ENCODE measurements around the gene SF3B6. TPM values are rescaled to one million over a fixed set of nuclear protein-coding genes. Genes with fewer than 3 reads are reported as not detected.
A peak's percentile ranks its signal among the peaks of the same experiment; 100 is the strongest.

The SF3B6 gene
- total and polyA plus RNA-seq, 9 of the 15 experiments (the other 6 are each of a cell fraction or from before 2014, with no cell fraction given): 146 to 591 (median 295) TPM

DNA sequence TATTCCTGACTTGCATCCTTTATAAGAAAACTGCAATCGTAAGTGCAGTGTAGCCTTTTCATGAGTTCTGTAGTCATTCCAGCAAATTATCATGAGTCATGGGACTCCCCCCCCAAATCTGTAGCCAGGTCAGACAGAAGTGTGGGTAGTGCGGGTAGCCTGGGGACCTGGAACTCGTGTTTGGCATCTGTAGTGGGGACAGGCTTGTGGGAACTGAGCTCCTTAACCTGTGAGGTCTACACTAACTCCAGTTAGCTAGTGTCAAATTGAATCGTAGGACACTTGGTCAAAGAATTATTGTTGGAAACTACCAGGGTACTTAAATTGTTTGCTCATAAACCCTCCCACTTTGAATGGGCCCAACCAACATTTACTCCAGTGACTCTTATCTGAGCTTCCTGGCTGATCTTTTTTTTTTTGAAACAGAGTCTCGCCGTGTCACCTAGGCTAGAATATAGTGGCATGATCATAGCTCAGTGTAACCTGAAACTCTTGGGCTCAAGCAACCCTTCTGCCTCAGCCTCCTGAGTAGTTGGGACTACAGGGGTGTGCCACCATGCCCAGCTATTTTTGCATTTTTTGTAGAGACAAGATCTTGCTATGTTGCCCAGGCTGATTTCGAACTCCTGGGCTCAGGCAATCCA is 34.7 kb upstream of the SF3B6 start (continued):
- TF ChIP-seq CBX2 (IDR thresholded peaks at IDR 0.05; ENCODE audit: insufficient read depth, low read length, poor library complexity, severe bottlenecking): no peak
- TF ChIP-seq STAT5A (IDR thresholded peaks at IDR 0.05; ENCODE audit: borderline replicate concordance, low read length): no peak
- TF ChIP-seq ZNF23 (CRISPR knock-in tag; IDR thresholded peaks at IDR 0.05): no peak
- TF ChIP-seq, protein P1, sequence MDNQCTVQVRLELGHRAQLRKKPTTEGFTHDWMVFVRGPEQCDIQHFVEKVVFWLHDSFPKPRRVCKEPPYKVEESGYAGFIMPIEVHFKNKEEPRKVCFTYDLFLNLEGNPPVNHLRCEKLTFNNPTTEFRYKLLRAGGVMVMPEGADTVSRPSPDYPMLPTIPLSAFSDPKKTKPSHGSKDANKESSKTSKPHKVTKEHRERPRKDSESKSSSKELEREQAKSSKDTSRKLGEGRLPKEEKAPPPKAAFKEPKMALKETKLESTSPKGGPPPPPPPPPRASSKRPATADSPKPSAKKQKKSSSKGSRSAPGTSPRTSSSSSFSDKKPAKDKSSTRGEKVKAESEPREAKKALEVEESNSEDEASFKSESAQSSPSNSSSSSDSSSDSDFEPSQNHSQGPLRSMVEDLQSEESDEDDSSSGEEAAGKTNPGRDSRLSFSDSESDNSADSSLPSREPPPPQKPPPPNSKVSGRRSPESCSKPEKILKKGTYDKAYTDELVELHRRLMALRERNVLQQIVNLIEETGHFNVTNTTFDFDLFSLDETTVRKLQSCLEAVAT (IDR thresholded peaks at IDR 0.05): no peak
- TF ChIP-seq, protein P2, sequence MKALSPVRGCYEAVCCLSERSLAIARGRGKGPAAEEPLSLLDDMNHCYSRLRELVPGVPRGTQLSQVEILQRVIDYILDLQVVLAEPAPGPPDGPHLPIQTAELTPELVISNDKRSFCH (CRISPR knock-in tag; IDR thresholded peaks at IDR 0.05): no peak
- TF ChIP-seq, protein P2 (tag; IDR thresholded peaks at IDR 0.05): no peak
- TF ChIP-seq MTA3 (IDR thresholded peaks at IDR 0.05; ENCODE audit: borderline replicate concordance): no peak
- peak; percentile 84 for TF ChIP-seq ZNF384 (IDR thresholded peaks at IDR 0.05; ENCODE audit: low read depth, low read length)
- TF ChIP-seq NFIX (CRISPR knock-in tag; IDR thresholded peaks at IDR 0.05; ENCODE audit: low read depth): no peak
- TF ChIP-seq, protein P3, sequence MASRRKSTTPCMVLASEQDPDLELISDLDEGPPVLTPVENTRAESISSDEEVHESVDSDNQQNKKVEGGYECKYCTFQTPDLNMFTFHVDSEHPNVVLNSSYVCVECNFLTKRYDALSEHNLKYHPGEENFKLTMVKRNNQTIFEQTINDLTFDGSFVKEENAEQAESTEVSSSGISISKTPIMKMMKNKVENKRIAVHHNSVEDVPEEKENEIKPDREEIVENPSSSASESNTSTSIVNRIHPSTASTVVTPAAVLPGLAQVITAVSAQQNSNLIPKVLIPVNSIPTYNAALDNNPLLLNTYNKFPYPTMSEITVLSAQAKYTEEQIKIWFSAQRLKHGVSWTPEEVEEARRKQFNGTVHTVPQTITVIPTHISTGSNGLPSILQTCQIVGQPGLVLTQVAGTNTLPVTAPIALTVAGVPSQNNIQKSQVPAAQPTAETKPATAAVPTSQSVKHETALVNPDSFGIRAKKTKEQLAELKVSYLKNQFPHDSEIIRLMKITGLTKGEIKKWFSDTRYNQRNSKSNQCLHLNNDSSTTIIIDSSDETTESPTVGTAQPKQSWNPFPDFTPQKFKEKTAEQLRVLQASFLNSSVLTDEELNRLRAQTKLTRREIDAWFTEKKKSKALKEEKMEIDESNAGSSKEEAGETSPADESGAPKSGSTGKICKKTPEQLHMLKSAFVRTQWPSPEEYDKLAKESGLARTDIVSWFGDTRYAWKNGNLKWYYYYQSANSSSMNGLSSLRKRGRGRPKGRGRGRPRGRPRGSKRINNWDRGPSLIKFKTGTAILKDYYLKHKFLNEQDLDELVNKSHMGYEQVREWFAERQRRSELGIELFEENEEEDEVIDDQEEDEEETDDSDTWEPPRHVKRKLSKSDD (conservative IDR thresholded peaks at IDR 0.05; ENCODE audit: low read length): no peak
- TF ChIP-seq ZNF175 (CRISPR knock-in tag; IDR thresholded peaks at IDR 0.05; ENCODE audit: low read depth): no peak
- 0 out of 2 replicates have a peak, but pooled peaks have one; percentile 23 for TF ChIP-seq FOSL1 (tag; conservative IDR thresholded peaks at IDR 0.05)
- TF ChIP-seq ZNF316 (IDR thresholded peaks at IDR 0.05): peak; percentile 45
- TF ChIP-seq ZNF134 (CRISPR knock-in tag; conservative IDR thresholded peaks at IDR 0.05): no peak
- TF ChIP-seq, protein P4, sequence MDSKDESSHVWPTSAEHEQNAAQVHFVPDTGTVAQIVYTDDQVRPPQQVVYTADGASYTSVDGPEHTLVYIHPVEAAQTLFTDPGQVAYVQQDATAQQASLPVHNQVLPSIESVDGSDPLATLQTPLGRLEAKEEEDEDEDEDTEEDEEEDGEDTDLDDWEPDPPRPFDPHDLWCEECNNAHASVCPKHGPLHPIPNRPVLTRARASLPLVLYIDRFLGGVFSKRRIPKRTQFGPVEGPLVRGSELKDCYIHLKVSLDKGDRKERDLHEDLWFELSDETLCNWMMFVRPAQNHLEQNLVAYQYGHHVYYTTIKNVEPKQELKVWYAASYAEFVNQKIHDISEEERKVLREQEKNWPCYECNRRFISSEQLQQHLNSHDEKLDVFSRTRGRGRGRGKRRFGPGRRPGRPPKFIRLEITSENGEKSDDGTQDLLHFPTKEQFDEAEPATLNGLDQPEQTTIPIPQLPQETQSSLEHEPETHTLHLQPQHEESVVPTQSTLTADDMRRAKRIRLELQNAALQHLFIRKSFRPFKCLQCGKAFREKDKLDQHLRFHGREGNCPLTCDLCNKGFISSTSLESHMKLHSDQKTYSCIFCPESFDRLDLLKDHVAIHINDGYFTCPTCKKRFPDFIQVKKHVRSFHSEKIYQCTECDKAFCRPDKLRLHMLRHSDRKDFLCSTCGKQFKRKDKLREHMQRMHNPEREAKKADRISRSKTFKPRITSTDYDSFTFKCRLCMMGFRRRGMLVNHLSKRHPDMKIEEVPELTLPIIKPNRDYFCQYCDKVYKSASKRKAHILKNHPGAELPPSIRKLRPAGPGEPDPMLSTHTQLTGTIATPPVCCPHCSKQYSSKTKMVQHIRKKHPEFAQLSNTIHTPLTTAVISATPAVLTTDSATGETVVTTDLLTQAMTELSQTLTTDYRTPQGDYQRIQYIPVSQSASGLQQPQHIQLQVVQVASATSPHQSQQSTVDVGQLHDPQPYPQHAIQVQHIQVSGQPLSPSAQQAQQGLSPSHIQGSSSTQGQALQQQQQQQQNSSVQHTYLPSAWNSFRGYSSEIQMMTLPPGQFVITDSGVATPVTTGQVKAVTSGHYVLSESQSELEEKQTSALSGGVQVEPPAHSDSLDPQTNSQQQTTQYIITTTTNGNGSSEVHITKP (IDR thresholded peaks at IDR 0.05; ENCODE audit: partially characterized antibody): peak; percentile 96
- TF ChIP-seq ZNF133 (CRISPR knock-in tag; IDR thresholded peaks at IDR 0.05): no peak
- peak; percentile 65 for TF ChIP-seq MAFG (tag; conservative IDR thresholded peaks at IDR 0.05)
- no peak for TF ChIP-seq GABPA (tag; conservative IDR thresholded peaks at IDR 0.05; ENCODE audit: low read depth)
- no peak for TF ChIP-seq ATF1 (CRISPR knock-in tag; IDR thresholded peaks at IDR 0.05)
- TF ChIP-seq ATF1 (tag; IDR thresholded peaks at IDR 0.05): 0 out of 2 replicates have a peak, but pooled peaks have one; percentile 14

Measured in K562 (cell line).